Natural killer cell treated with Interleukin-12 subunit alpha and Interleukin-12 subunit beta and Interleukin-15 and Interleukin-18, amount 100 ng/mL, for 72 hours (primary cell): Measurements from ENCODE around the gene KLHL29. TPM values are rescaled to one million over a fixed set of nuclear protein-coding genes. Genes with fewer than 3 reads are reported as not detected.

Experiments
- ATAC-seq, 2 donors: fragments of 150-1000 bp; cut with Tn5 transposase in 1 of 2; sonication (Bioruptor Pico), chemical (Tn5 transposase) in 1 of 2; 2 replicates each; pipeline ENCODE4 v1.10.0; 2021
- DNase-seq: peaks from one replicate; pipeline ENCODE4 v3.0.0; 2022; ENCODE audit warnings: low spot score
- H3K27ac Mint-ChIP-seq, 2 donors: 1 replicate in 1 of 2; 2 replicates in 1 of 2; pipeline ENCODE4 v1.8.0; 2022; ENCODE audit warnings: mixed read lengths in 2 of 2, mild to moderate bottlenecking in 1 of 2, moderate library complexity in 1 of 2
- H3K27me3 Mint-ChIP-seq, 2 donors: 1 replicate in 1 of 2; 2 replicates in 1 of 2; pipeline ENCODE4 v1.8.0; 2022; ENCODE audit warnings: mixed read lengths in 2 of 2
- H3K36me3 Mint-ChIP-seq: one replicate; pipeline ENCODE4 v1.8.0; 2022; ENCODE audit warnings: mixed read lengths
- H3K4me1 Mint-ChIP-seq, 2 donors: 1 replicate in 1 of 2; 2 replicates in 1 of 2; pipeline ENCODE4 v1.8.0; 2022; ENCODE audit warnings: low read depth in 2 of 2, mixed read lengths in 2 of 2, mild to moderate bottlenecking in 1 of 2
- H3K4me3 Mint-ChIP-seq: one replicate; pipeline ENCODE4 v1.8.0; 2022; ENCODE audit warnings: mixed read lengths
- H3K9me3 Mint-ChIP-seq: 2 replicates; pipeline ENCODE4 v1.8.0; 2022; ENCODE audit warnings: mixed read lengths
- total RNA-seq, 2 donors: library from RNA; stranded (reverse); gene quantifications; one replicate each; pipeline ENCODE4 v1.2.3, GENCODE V29; 2022

The KLHL29 gene
- total RNA-seq, 2 donors from 2014 or later: 0.11 to 0.12 TPM

DNA sequence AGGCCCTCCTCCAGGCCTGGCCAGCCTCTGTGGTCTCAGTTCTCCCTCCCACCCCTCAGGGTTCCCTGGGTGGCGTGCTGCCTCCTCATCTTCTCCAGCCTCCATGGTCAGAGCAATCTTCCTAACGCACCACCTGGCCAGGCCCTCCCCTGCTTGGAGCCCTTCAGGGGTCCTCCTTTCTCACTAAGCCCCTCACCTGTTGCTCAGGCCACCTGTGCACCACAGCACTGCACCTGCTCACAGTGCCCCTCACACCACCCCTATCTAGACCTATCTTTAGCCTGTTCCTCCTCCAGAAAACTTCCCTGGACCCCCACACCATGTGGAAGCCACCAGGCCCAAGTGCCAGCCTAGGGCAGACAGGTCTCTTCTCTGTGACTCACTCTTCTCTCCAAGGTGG is 274.8 kb downstream of the KLHL29 start:
- H3K27ac Mint-ChIP-seq: no peak overlapping the region
- no peaks in the 10 kb centered on the region for H3K9me3 Mint-ChIP-seq
- H3K36me3 Mint-ChIP-seq: no peaks in the 10 kb centered on the region

DNA sequence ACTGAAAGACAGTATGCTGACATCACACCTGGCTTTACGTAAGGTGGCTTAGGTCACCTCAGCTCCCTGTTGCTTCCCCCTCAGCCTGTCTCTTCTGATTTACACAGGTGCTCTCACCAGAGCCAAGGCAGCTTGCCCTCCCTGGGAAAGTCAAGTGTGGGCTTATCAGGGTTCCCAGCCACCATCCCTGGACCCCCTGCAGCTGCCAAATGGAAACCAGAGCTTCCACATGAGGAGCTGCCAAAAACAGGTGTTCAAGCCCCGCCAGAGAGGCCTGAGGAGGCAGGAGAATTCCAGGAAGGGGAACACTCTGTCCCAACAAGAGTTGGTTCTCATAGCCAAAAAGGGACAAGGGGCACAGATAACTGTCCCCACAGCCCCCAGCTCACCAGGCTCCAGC is 275.3 kb downstream of the KLHL29 start:
- Mint-ChIP-seq H3K36me3 (no peaks in the 10 kb centered on the region), H3K9me3 (no peaks in the 10 kb centered on the region), H3K27ac (no peak overlapping the region), H3K4me3 (no peak overlapping the region), H3K27me3 (peaks cover 8 to 14% of the 10 kb centered on the region in 2 donors), H3K4me1 (peaks cover 0 to 13% of the 10 kb centered on the region in 2 donors)
- no peak for DNase-seq
- no peak for ATAC-seq

More for the DNA sequence above, 274.8 kb downstream of the KLHL29 start:
- Mint-ChIP-seq H3K4me3 (no peak overlapping the region), H3K27me3 (peaks cover 8 to 14% of the 10 kb centered on the region in 2 donors), H3K4me1 (peaks cover 0 to 13% of the 10 kb centered on the region in 2 donors)
- ATAC-seq: peak in 1 of 2 donors; percentile 17
- DNase-seq: no peak

- peaks cover 0 to 13% of the 10 kb centered on the region in 2 donors for H3K4me1 Mint-ChIP-seq
- H3K4me3 Mint-ChIP-seq: no peak overlapping the region
- no peaks in the 10 kb centered on the region for H3K36me3 Mint-ChIP-seq
These were observed 276.5 kb downstream of the KLHL29 start for GRCh38 chr2:23661276-23662050.

DNA sequence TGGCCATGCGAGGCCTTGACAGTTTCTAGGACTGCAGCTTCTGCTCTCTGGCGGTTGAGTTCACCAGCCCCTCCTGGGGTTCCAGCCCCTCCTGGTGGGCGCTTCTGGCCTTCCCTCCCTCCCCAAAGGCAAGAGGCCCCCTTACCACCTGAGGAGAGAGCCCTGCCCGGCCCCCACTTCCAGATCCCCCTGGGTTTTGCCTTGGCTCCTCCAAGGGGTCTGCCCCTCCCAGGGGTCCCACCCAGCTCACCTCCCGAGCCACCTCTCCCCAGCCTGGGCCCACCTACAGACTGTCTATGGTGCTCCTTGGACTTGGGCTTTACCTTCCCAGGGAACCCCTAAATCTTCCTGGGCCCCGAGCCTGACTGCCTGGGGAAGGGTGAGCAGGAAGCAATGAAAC is 277.5 kb downstream of the KLHL29 start:
- Mint-ChIP-seq H3K9me3 (no peaks in the 10 kb centered on the region), H3K27ac (no peak overlapping the region), H3K27me3 (peaks cover 8 to 14% of the 10 kb centered on the region in 2 donors), H3K4me3 (no peak overlapping the region), H3K4me1 (peaks cover 0 to 13% of the 10 kb centered on the region in 2 donors), H3K36me3 (no peaks in the 10 kb centered on the region)
- no peak for ATAC-seq
- DNase-seq: no peak

More at GRCh38 chr2:23661276-23662050, 276.5 kb downstream of the KLHL29 start:
- DNase-seq (no peak), ATAC-seq (no peak)
- peaks cover 8 to 14% of the 10 kb centered on the region in 2 donors for H3K27me3 Mint-ChIP-seq
- H3K27ac Mint-ChIP-seq: no peak overlapping the region
- H3K9me3 Mint-ChIP-seq: no peaks in the 10 kb centered on the region

DNA sequence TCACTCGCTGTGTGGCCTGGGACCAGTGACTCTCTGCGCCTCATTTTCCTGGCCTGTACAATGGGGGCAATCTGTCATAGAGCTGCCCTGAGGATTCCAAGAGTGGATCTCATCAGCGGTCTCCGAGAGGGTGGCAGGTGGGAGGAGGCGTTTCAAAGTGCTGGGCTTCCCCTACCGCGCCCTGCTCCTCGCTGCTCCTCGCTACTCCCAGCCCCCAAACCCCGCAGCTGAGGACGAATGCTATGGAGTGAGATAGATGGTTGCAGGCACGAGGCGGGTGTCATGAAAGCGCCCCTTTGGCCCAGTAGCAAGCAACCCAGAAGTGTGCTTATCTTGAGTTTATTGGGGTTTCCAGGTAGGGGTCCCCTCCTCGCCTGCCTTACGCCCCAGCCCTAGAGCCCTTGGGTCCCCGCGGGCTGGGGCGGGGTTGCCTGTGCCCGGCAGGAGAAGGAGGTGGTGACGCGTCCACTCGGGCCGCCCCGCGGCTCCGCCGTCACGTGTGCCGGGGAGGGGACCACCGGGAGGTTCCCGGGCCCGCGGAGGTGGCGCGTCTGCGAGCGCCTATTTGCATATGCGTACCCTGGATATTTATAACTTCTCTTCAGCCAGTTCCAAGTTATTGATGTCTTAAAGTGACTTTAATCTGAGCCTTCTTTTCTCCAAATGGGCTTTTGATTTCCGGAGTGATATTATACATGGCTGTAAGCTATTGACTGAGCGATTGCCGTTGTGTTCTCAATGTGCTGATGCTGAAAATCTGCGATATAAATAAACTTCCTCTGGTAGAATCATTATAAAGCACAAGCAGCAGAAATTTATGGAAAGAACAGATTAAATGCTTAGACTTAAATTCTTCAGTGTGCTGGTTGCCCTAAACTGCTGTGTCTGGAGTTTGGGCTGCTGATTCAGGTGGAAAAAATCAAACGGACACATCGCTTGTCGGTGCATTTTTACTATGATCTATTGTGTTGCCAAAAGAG is 278.3 kb downstream of the KLHL29 start:
- Mint-ChIP-seq H3K4me3 (no peak overlapping the region), H3K4me1 (peaks cover 0 to 13% of the 10 kb centered on the region in 2 donors), H3K27me3 (peaks cover 8 to 14% of the 10 kb centered on the region in 2 donors), H3K36me3 (no peaks in the 10 kb centered on the region), H3K9me3 (no peaks in the 10 kb centered on the region), H3K27ac (no peak overlapping the region)
- ATAC-seq: no peak
- DNase-seq: no peak

GRCh38 chr2:23664066-23664788 is 279.2 kb downstream of the KLHL29 start:
- no peak for ATAC-seq

GRCh38 chr2:23666241-23666979 is 281.4 kb downstream of the KLHL29 start:
- Mint-ChIP-seq H3K27ac (no peak overlapping the region), H3K4me1 (no peaks in the 10 kb centered on the region), H3K4me3 (no peak overlapping the region), H3K36me3 (no peaks in the 10 kb centered on the region), H3K9me3 (no peaks in the 10 kb centered on the region), H3K27me3 (peaks cover 8 to 12% of the 10 kb centered on the region in 2 donors)
- no peak for DNase-seq
- ATAC-seq: no peak

More at GRCh38 chr2:23664066-23664788, 279.2 kb downstream of the KLHL29 start:
- Mint-ChIP-seq H3K9me3 (no peaks in the 10 kb centered on the region), H3K27me3 (peaks cover 8 to 14% of the 10 kb centered on the region in 2 donors), H3K27ac (no peak overlapping the region), H3K4me3 (no peak overlapping the region), H3K4me1 (peaks cover 0 to 5% of the 10 kb centered on the region in 2 donors), H3K36me3 (no peaks in the 10 kb centered on the region)
- DNase-seq: no peak

GRCh38 chr2:23666980-23667357 is 282.0 kb downstream of the KLHL29 start:
- DNase-seq (no peak), ATAC-seq (no peak)
- H3K27me3 Mint-ChIP-seq: peaks cover 8 to 10% of the 10 kb centered on the region in 2 donors
- no peak overlapping the region for H3K4me3 Mint-ChIP-seq
- H3K4me1 Mint-ChIP-seq: no peaks in the 10 kb centered on the region
- H3K9me3 Mint-ChIP-seq: no peaks in the 10 kb centered on the region
- H3K36me3 Mint-ChIP-seq: no peaks in the 10 kb centered on the region
- H3K27ac Mint-ChIP-seq: no peak overlapping the region

DNA sequence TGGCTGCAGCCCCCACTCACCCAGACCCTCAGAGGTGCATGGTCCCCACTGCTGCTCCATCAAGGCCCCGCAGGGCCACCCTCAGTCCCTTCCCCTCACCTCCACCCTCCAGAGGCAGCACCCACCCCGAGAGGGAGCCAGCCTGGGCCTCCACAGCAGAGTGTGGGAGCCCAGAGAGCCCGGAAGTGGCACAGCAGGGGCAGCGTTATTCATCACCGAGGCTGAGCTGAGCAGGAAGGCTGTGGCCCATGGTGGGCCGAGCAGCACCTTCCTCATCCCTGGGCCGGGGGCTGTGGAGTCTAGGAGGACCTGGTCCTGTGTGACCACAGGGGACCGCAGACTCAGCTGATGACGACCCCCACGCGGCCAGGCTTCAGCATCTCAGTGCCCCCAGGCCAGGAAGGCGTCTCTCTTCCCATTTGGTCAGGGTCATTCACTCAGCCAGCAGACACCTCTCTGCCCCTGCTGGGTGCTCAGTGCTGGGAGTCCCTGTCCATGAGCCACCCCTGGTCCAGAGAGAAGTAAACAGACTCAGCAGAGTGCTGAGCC is 283.9 kb downstream of the KLHL29 start:
- H3K27ac Mint-ChIP-seq: no peak overlapping the region
- H3K36me3 Mint-ChIP-seq: no peaks in the 10 kb centered on the region
- ATAC-seq: peak in 1 of 2 donors; percentile 9
- no peaks in the 10 kb centered on the region for H3K9me3 Mint-ChIP-seq
- no peaks in the 10 kb centered on the region for H3K4me1 Mint-ChIP-seq
- H3K4me3 Mint-ChIP-seq: no peak overlapping the region
- no peak for DNase-seq
- H3K27me3 Mint-ChIP-seq: peaks cover 3% of the 10 kb centered on the region in 2 donors

GRCh38 chr2:23669413-23670244 is 284.6 kb downstream of the KLHL29 start:
- Mint-ChIP-seq H3K4me3 (no peak overlapping the region), H3K27ac (no peak overlapping the region), H3K4me1 (no peaks in the 10 kb centered on the region), H3K36me3 (no peaks in the 10 kb centered on the region), H3K9me3 (no peaks in the 10 kb centered on the region), H3K27me3 (no peaks in the 10 kb centered on the region)
- DNase-seq: no peak
- ATAC-seq: no peak

DNA sequence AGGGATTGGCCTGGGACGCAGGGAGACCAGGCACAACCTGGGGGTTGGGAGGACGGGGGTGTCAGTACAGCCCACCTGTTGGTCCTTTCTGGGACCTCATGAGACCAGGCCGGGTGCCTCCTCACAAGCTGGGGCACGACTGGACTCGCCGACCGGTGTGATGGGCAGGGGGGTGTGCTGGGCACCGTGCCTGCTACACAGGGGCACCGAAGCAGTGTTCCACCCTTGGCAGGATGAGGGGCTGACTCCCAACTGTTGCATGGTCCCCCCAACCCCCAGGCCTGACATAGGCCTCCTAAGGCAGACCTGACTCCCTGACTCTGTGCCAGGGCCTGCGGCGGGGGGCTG is 285.2 kb downstream of the KLHL29 start:
- no peak overlapping the region for H3K27ac Mint-ChIP-seq
- DNase-seq: no peak
- no peaks in the 10 kb centered on the region for H3K36me3 Mint-ChIP-seq

GRCh38 chr2:23673082-23673481 is 288.1 kb downstream of the KLHL29 start:
- H3K9me3 Mint-ChIP-seq: no peaks in the 10 kb centered on the region

More for the DNA sequence above, 285.2 kb downstream of the KLHL29 start:
- Mint-ChIP-seq H3K9me3 (no peaks in the 10 kb centered on the region), H3K27me3 (no peaks in the 10 kb centered on the region), H3K4me1 (no peaks in the 10 kb centered on the region), H3K4me3 (no peak overlapping the region)
- no peak for ATAC-seq

More at GRCh38 chr2:23673082-23673481, 288.1 kb downstream of the KLHL29 start:
- Mint-ChIP-seq H3K4me3 (no peak overlapping the region), H3K27me3 (peaks cover 0 to 4% of the 10 kb centered on the region in 2 donors), H3K36me3 (no peaks in the 10 kb centered on the region), H3K4me1 (no peaks in the 10 kb centered on the region), H3K27ac (no peak overlapping the region)
- ATAC-seq: no peak
- DNase-seq: no peak
